NCI-H1105 treated with DMSO at 0.1 percent for 48 hours (cell line): ENCODE data around the gene ASIC2.

ENCODE experiments used
- DNase-seq: peaks from one replicate; lab custom pipeline; 2025; lab: John Stamatoyannopoulos, UW

The ASIC2 gene

DNA sequence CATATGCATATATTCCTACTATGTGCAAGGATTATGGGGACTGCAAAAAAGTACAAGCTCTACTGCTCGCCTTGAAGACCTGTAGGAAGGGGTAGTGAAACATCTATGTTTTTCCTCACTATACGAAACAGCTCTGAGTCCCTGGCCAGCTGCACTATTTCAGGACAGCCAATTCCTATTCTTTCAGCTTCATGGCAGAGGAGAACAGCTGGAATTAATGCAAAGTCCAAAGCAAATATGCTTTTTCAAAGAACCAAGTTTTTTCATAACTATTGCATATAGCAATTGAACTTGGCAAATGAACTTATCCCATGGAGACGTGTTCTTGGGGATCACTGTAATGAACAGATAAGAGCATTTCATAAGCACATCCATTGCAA is 179.1 kb downstream of the ASIC2 start:
- DNase-seq, result no peak

DNA sequence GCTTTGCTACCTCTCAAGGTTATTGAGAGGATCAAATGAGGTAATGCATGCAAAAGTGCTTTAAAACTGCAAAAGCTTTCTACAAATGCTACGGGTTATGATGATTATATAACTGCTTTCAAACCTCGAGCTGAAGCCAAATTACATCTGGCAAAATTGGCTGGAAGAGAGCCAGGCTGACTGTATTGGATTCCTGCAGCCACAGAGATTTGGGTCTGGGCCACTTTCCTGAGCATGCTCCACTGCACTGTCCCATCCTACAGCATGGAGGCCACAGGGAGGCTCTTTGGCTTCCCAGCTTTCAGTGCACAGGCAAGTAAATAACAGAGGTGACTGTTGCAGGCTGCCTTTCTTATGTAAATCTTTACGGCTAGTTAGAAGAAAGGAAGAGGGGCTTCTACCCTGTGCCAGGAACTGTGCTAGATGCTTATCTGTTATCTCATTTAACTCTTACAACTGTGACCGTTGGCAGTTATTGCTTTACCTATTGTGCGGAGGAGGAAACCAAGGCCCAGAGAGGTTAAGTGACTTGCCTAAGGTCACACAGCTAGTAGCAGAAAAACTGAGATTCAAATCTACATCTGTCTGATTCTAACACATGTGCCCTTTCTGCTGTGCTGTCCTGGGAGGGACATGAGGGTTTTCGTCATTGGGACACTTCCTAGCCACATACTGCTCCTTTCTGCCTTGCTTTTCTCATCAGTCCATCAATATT is 179.7 kb downstream of the ASIC2 start:
- no peak for DNase-seq

DNA sequence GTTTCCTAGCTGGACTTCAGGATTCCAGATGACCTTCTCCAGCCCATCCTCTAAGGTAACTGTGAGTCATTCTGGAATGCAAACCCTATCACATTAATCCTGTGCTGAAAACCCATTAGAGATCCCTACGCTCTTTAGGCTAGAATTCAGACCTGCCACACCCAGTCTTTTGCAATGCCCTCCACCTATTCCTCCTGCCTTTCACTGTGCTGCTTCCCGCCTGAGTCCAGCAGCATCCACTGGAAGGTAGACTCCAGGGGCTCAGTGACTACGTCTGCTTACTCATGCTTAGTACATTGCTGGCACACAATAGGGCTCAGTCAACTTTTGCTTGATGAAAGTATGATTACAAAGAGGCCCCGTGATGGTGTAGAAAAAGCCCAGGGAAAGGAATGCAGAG is 180.3 kb downstream of the ASIC2 start:
- DNase-seq, result no peak

DNA sequence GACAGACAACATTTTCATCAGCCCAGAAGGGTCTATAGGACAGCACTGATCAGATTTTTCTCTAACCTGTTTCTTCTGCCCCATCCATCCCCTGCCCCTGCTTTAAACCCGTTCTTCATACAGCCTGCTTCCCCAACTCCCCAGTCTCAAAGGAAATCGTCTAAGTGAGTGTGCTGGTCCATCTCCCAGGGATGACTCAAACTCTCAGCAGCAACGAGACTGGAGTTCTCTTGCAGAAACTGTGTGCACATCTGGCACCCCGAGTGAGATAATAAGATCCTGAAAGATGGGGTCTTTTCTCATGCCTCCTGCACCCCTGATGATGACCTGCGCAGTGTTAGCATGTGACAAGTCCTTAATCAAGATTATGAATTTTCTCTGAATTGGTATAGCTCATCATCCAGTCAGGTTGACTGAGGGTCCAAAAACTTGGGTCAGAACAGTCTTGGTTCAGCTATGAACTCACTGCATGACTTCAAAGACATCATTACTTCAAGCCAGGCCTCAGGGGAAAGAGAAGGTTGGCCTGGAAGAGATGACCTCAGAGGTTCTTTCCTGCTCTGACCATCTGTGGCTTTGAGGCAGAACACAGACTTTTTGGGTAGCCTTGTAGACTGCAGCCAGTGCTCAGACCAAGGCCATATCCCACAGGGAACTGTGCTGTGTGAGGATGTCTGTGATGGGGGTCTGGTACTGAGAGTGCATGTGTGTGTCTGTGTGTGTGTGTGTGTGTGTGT is 183.6 kb downstream of the ASIC2 start:
- no peak for DNase-seq

DNA sequence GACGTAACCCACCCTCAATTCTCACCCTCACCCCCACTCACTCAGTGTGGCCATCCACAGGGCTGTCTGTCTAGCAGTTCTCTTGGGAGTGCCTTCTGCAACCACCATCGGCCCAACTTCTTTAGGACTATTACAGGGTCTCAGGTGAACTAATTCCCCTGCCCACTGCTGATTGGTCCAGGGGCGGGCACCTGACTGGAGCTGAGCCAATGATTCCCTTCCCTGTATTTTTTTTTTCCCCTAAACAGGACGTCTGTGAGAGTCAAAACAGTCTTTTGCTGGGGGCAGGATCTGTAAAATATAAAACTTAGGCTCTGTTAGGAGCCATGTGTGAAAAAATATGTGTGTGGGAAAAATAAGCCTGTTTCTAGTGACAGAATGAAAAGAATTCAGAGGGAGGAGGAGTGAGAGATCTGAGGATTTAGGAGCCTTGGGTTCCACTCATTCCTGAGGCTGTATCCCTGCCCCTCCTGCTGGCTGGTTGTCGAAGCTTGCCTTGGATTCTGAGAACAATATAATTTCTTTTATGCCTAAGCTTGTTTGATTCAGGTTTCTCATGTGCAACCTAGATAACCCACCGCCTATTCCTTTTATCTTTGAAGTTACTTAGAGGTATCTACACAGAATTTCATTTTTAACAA is 186.4 kb downstream of the ASIC2 start:
- DNase-seq, result no peak

DNA sequence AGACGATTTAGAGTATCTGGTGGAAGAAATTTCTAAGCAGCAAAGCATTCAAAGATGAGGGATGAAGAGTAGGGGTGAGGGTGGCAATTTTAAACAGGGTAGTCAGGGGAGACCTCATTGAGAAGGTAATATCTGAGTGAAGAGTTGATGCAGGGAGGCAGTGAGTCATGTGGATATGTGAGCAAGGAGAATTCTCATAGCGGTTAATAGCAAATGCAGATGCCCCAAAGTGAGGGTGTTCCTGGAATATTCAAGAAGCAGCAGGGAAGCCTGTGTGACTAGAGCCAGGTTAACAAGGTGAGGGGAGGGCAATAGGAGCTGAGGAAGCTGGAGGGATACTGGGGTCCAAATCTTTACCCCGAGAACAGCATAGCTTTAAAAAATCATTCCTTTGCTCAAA is 187.2 kb downstream of the ASIC2 start:
- no peak for DNase-seq

DNA sequence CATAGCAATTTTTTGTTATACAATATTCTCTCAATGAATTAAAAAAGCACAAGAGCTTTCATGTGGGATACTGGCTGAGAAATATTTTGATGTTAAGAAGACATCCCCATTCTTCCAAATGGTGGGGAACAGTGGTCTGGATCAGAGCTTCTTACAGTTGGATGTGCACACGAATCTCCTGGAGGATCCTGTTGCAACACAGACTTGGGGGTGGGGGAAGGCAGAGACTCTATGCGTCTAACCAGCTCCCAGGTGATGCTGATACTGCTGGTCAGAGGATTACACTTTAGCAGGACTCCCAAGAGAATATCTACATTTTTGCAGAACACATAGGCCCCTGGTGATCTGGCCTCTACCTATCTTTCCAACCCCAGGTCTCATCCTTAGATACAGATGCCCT is 193.2 kb downstream of the ASIC2 start:
- DNase-seq, result no peak

DNA sequence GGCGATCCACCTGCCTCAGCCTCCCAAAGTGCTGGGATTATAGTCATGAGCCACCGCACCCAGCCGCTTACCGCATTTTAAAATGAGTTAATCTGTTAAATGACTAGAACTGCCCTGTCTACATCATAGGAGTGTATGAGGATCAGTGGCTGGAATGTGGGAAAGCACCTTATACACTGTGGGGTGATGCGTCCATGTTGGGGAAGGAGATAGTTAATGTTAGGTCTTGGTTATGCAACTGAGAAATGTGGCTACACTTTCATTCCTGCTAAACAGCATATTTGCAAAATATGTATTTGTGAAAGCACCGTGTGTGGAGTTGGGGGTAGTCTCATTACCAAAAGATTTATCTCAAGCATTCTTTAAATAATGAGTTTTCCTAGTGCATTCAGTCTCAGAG is 193.8 kb downstream of the ASIC2 start:
- no peak for DNase-seq

DNA sequence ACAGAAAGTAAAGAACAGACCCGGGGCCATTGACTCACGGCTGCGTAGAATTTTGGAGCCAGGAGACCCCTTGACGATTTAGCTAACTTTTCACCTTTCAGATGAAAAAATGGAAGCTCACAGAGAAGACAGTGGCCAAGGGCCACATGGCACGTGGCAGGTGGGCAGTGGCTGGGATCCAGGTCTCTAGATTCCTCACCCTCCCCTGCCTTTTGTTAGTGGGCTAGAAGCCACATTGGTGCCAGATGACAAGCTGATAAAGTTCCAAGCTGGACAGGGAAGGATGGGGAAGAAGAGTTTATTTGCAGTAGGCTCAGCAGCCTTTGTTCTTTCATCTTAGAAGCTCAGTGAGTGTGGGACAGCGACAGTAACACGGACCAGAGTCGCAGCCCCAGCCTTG is 195.7 kb downstream of the ASIC2 start:
- no peak for DNase-seq

DNA sequence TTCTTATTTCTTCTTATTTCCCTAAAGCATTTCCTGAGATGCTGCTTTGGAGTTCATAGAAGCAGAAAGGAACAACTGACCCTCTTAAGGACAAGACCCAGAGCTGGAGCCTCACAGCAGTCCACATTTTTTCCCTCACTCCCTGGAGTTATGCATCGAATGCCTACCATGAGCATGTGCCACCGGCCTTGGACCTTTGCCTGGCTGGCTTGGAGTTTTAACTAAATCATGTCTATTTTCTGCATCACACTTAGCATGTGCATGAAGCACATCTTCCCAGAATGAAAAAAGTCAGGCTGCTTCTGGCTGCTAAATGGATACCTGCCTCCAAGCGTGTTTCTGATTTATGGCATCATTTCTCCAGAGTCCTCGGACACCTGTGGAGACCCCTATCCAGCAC is 196.9 kb downstream of the ASIC2 start:
- DNase-seq, result no peak

DNA sequence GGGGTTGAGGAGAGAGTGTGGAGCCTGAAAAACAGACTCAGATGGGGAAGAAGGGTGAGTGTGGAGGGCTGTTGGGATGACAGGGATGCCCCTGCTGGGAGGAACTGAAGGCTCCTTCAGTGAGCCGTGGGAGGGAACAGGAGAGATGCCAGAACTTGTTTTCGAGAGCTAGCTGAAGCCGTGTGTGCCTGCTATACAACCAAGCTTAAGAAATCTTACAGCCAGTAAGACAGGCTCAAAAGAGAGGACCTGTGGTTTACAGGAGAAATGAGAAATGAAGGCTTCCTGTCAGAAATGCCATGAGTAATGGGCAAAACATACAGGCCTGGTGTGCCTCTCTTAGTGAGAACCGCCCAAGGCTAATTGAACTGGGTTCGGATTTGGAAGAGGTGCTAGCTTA is 201.8 kb downstream of the ASIC2 start:
- DNase-seq, result no peak

DNA sequence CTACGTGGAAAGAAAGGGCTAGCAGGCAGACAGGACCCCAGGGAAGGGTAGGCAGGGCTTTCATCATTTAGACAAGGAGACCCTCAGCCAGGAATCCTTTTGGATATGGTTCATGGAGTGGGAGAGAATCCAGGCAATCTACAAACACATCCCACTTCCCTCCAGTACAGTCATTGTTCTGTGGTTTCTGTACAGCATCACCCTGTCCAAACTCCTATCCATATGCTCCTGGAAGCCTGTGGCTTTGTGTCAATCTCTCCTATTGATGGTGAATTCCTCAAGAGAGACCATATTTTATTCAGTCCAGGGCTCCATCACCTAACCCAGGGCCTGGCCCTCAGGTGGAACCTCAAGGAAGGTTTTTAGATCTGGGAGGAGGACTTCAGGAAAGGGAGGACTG is 202.3 kb downstream of the ASIC2 start:
- no peak for DNase-seq

DNA sequence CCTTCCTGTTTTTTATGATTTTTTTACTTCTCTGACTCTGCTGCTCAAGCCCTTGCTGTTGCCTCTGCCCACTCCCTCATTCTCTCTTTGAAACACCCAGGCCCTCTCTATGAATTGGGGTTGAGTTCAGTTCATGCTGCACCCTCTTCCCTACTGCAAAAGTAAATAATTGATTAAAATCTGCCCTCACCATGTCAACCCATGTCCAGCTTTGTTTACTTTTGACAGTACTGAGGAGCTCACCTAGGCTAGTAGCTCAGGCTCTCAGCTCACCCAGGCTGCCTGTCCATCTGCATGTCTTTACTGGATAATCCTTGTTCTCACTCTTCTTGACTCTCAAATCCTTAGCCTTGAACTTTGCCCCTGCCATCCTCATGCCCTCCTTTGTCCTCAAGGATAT is 206.2 kb downstream of the ASIC2 start:
- DNase-seq, result no peak

DNA sequence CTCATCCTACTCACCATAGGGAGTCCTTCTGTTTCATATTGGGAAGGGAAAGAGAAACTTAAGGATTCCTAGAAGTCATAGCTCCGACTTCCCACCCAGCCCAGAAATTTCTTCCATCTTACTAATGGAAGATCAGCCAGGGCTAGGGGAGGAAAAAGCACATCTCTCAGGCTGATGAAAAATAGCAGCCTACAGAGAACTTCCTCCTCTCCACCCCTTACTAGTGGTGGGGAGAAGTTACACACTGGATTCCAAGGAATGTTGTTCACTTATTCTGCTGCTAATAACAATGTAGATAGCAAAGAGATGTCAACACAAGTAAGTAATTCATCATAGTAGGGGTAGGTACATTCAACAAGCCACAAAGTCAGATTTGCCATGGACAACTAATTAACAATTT is 207.1 kb downstream of the ASIC2 start:
- DNase-seq, result no peak

DNA sequence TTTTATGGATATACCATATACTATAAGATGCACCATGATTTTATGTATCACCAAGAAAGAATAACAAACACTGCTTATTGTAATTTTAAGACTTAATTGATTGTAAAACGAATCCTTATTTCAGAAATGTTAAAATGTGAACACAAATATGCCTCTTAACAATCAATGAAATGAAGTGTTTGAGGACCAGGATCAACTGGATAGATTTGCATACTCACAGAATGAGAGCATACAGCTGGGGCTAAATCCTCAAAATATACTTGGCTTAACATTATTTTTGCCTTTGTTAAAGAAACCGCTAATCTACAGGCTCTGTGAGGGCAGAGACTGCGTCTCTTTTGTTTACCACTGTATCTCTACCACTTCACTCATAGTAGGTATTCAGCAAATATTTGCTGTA is 207.8 kb downstream of the ASIC2 start:
- no peak for DNase-seq

DNA sequence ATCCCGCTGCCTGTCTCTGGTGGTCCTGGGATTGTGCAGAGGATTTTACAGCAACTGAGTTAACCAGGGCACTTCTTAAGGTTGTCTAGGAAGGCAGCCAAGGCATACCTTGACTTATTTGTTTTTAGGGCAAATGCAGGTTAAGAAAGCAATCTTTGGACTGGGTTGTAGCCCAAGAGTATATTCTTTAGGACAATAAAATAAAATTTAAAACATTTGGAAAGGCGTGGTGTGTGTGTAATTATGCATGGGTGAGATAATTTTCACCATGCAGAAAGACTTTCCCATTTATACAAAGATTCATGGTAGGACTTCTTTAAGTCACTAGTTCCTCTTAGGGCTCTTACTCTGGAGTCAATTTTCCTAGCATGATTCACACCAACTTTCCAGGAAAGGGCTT is 208.3 kb downstream of the ASIC2 start:
- no peak for DNase-seq

DNA sequence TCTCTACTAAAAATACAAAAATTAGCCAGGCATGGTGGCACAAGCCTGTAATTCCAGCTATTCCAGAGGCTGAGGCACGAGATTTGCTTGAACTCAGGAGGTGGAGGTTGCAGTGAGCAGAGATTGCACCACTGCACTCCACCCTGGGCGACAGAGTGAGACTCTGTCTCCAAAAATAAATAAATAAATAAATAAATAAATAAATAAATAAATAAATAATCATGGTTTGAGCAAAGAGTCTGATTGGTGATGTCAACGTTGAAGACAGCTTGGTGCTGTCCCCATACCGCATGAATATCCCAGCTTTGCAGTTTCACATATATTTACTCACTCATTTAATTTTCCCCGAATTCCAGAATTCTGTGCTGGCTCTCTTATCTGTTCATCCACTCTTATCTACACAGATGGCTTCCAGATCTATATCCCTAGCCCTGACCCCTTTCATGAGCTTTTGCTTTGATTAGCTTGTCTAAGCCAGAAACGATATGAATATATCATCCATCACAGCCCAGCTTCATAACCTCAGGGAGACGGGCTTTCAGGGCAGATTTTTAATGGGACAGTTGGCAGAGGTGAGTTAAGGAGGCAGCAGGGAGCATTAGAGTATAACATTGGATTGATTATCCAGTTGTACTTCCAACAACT is 210.4 kb downstream of the ASIC2 start:
- no peak for DNase-seq

DNA sequence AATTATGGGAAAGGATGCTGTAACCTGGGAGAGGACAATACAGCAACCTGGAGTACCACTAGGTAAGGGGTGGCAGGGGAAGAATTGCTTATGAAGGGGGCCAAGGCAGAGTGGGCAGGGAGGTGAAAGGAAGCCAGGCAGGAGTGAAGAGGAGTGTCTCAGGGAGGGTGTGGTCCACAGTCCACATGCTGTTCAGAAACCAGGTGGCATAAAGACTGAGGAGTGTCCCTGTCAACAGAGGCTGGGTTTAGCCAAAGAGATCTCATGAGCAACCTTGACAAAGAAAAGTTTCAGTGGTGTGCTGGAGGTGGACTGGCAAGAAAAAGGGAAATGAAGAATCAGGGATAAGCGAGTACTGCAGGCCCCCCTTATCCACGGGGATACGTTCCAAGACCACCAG is 213.0 kb downstream of the ASIC2 start:
- DNase-seq, result no peak

DNA sequence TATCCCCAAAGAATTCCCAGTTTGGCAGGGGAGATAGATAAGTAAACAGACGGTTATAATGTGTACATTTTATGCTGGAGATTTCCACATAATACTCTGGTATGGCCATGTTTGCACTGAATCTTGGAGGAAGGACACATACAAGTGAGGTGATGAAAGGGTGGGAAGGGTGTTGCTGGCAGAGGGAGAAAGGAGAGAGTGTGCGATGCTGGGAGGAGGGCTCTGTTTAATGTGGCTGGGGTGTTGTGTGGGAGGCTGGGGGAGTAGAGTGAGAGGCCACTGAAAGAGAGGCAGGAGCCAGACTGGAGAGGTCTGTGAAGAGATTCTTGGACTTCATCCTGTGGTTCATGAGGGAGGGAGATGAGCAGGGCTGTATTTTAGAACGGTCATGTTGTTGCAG is 213.9 kb downstream of the ASIC2 start:
- no peak for DNase-seq

DNA sequence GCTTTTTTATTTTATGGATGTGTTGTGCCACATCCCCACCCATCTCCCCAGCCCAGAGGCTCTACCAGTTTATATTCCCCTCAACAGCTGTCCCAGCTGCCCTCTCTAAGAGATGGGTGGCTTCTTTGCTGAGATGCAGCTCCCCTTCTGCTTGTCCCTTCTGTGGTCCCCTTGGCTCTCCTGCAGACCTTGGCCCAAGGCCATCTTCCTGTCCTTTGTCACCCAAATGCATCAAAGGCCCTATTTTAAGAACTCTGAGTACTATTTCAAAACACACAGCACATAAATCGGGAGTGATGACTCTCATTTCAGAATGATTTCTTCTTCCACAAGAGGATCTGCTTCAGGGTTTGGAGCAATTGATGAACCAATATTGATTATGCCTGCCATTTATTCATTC is 216.1 kb downstream of the ASIC2 start:
- DNase-seq, result no peak

DNA sequence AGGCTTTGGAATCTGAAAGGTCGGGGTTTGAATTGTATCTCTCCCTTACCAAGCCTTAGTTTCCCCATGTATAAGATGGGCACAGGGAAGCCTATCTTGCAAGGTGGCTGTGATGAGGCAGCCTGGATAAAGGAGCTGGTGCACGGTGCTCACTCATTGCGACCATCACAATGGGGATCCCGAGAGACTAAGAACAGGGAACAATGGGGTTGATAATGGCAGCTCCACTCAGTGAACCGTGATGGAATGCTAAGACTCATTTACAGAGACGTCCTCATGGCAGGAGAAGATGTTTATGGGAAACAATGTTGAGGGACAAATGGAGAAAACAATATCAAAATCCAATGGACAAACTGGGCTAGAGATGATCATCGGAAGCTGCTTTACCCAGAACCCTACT is 219.7 kb downstream of the ASIC2 start:
- no peak for DNase-seq

DNA sequence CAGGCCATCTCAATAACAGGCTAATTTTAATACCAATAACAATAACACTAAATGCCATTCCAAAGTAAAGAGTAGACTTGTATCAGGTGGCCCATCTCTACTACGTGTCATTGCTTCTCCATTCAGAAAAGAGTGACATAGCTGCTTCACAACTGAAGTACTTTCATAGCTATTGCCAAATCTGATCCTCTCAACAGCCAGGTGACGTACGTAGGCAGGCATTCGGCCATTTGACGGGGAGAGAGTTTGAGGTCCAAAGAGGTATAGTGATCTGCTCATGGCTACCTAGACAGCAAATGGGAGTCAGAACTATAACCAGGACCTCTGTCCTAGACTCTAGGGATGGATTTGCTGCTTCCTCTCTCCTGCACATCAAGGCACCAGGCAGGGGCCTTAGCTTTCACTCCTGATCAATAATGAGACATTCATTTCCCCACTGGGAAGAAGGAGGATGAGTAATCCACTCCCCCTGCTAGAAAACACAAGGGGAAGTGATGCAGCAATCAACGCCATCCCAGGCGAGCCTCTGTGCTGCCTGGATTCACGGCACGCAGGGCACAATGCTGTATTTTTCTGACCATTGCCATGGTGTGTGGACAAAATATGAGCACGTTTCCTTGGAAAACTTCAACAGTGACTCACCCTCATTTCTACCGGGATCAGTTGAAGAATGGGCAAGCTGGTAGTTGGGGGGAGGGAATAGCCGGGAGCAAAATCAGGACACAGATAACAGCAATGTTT is 220.5 kb downstream of the ASIC2 start:
- no peak for DNase-seq
